PC-3 (cell line): ENCODE results near the gene ZNF548.

Experiments used
- CTCF ChIP-seq: fragments of 300-600 bp; sonication (generic); conservative IDR thresholded peaks from 2 replicates; pipeline ENCODE4 v1.5.1; 2017; ENCODE audit warnings: antibody characterized with exemption, low read depth, mild to moderate bottlenecking, low read length
- EZH2 ChIP-seq: fragments of 300-600 bp; sonication (generic); IDR thresholded peaks from one replicate; pipeline ENCODE4 v1.6.1; 2017; ENCODE audit warnings: antibody characterized with exemption, mild to moderate bottlenecking, low read length; ENCODE audit not compliant: unreplicated experiment

GRCh38 chr19:57366776-57367175 lies 22.9 kb upstream of the ZNF548 start:
- TF ChIP-seq CTCF (no peak), EZH2 (no peak)
